Adrenal gland (tissue), 12 donors: ENCODE results near the gene THBS2. TPM values are rescaled to one million over a fixed set of nuclear protein-coding genes. Genes with fewer than 3 reads are reported as not detected.

Source experiments
- DNase-seq, 7 donors: peaks; one replicate each; pipeline ENCODE4 v3.0.0-alpha.2; 2019 to 2020
- H3K27ac ChIP-seq, 5 donors: fragments of 200-600 bp; sonication (generic) in 4 of 5; 1 replicate in 3 of 5; 2 replicates in 2 of 5; pipeline versions ENCODE4 v1.5.1 to v1.8.0; 2016 to 2020; ENCODE audit warnings: mild to moderate bottlenecking in 1 of 5
- H3K27me3 ChIP-seq: fragments of 200-600 bp; 2 replicates; pipeline ENCODE4 v1.8.0; 2021
- H3K36me3 ChIP-seq, 2 donors: fragments of 200-600 bp; replicated peaks in 1 of 2; 1 replicate in 1 of 2; 2 replicates in 1 of 2; pipeline versions ENCODE4 v1.5.1 to v1.8.0; 2018 to 2022
- H3K4me1 ChIP-seq, 2 donors: fragments of 200-600 bp; replicated peaks in 1 of 2; 1 replicate in 1 of 2; 2 replicates in 1 of 2; pipeline versions ENCODE4 v1.5.1 to v1.8.0; 2018 to 2021
- H3K4me3 ChIP-seq, 4 donors: fragments of 200-600 bp; sonication (generic) in 3 of 4; one replicate each; pipeline ENCODE4 v1.5.1; 2016 to 2018
- H3K9me3 ChIP-seq, 3 donors: fragments of 200-600 bp; sonication (generic) in 1 of 3; replicated peaks in 1 of 3; 1 replicate in 2 of 3; 2 replicates in 1 of 3; pipeline versions ENCODE4 v1.5.1 to v1.8.0; 2016 to 2021
- CTCF ChIP-seq, 6 experiments: fragments of 450-650 bp in 4 of 6; fragments of 200-600 bp in 2 of 6; sonication (generic) in 1 of 6; IDR thresholded peaks; 1 replicate in 5 of 6; 2 replicates in 1 of 6; pipeline versions ENCODE4 v1.5.1 to v1.8.0; 2016 to 2021; ENCODE audit warnings: antibody characterized with exemption in 6 of 6, mild to moderate bottlenecking in 2 of 6, moderate library complexity in 1 of 6
- POLR2A ChIP-seq, 2 donors: fragments of 450-650 bp; IDR thresholded peaks; one replicate each; pipeline ENCODE4 v1.6.1; 2017; ENCODE audit warnings: antibody characterized with exemption in 2 of 2, mild to moderate bottlenecking in 2 of 2, moderate library complexity in 1 of 2
- WGBS, 4 donors: extraction: QIAGEN DNeasy Blood & Tissue Kit in 2 of 4; methylation state at CpG; one replicate each; pipeline versions ENCODE4 v1.1.5 to v1.1.7; 2013 to 2017; 5-methylcytosine and 5-hydroxymethylcytosine counted together
- intact Hi-C, 2 donors: fragments of 100-400 bp; cut with DNase I; formaldehyde crosslinking; loops; one replicate each; pipeline versions ENCODE4 v1.14.1 to v1.15.0; 2022 to 2023
- polyA plus RNA-seq, 3 donors: library from polyadenylated mRNA; stranded (reverse); fragments of 200-250 nt in 2 of 3; fragments of 350-450 nt in 1 of 3; fragmentation: Illumina TruSeq in 1 of 3; extraction: RNeasy Lipid Tissue Mini Kit (QIAGEN cat#74804) in 1 of 3; gene quantifications; one replicate each; pipeline ENCODE4 v1.2.3, GENCODE V29; 2013 to 2014
- total RNA-seq, 9 donors: library from RNA; depleted of rRNA in 4 of 9; stranded (reverse); fragments of >200 nt in 4 of 9; fragments of 120-200 nt in 1 of 9; fragmentation: NEBNext Ultra II Directional in 1 of 9; extraction: Animal tissue kit (Norgen Biotek cat#: 25700) in 1 of 9; gene quantifications; one replicate each; pipeline versions ENCODE4 v1.1.0 to v1.2.4, GENCODE V29; 2013 to 2023
- donor health status: healthy with polysubstance abuse.
- donor health status: Bipolar disorder and iron deficiency.
- donor health status: DM: yes; HTN: yes; CAD: no.
- donor health status: DM: no; HTN: no; CAD: no.
- donor health status: DM: no; HTN: no; CAD: no.
- donor health status: DM: yes; HTN: yes; CAD: no.

Gene THBS2
- total and polyA plus RNA-seq, 12 donors = 5.6 to 72.7 (median 14.8) TPM

- intact Hi-C loops = no loop called here
- TF ChIP-seq POLR2A (IDR thresholded peaks at IDR 0.05) (no peak), CTCF (IDR thresholded peaks at IDR 0.05) (no peak)
- 93 to 96% (median 95%) methylated on average over 16 to 22 of the region's 22 CpGs for WGBS, 4 donors
- no peaks in the 10 kb centered on the region for H3K9me3 ChIP-seq
- no peaks in the 10 kb centered on the region for H3K4me1 ChIP-seq
- H3K4me3 ChIP-seq = no peak overlapping the region
- H3K27me3 ChIP-seq = no peaks in the 10 kb centered on the region
- peak in 2 of 7 donors; percentile 19 to 36 for DNase-seq
- H3K27ac ChIP-seq = no peak overlapping the region
- H3K36me3 ChIP-seq = no peaks in the 10 kb centered on the region
Measured at GRCh38 chr6:169232507-169232931, 21.1 kb downstream of the THBS2 start.

- H3K9me3 ChIP-seq = no peaks in the 10 kb centered on the region
- no peaks in the 10 kb centered on the region for H3K4me1 ChIP-seq
- WGBS, 4 donors = 95 to 98% (median 97%) methylated on average over 38 to 55 of the region's 55 CpGs
- intact Hi-C loops = no loop called here
- no peaks in the 10 kb centered on the region for H3K36me3 ChIP-seq
- no peaks in the 10 kb centered on the region for H3K27me3 ChIP-seq
- no peak overlapping the region for H3K4me3 ChIP-seq
- peak in 3 of 7 donors; percentile 13 to 39 (median 17) for DNase-seq
- no peak for TF ChIP-seq CTCF (IDR thresholded peaks at IDR 0.05)
- no peak for TF ChIP-seq POLR2A (IDR thresholded peaks at IDR 0.05)
- H3K27ac ChIP-seq = no peak overlapping the region
Measured at GRCh38 chr6:169231790-169232506, 21.7 kb downstream of the THBS2 start.

- Histone ChIP-seq H3K4me3 (no peak overlapping the region), H3K4me1 (no peaks in the 10 kb centered on the region), H3K9me3 (no peaks in the 10 kb centered on the region), H3K27me3 (no peaks in the 10 kb centered on the region), H3K27ac (no peak overlapping the region), H3K36me3 (no peaks in the 10 kb centered on the region)
- DNase-seq = peak in 3 of 7 donors; percentile 11 to 46 (median 16)
- 85 to 94% (median 90%) methylated on average over 16 to 33 of the region's 33 CpGs for WGBS, 4 donors
- TF ChIP-seq POLR2A (IDR thresholded peaks at IDR 0.05) (no peak), CTCF (IDR thresholded peaks at IDR 0.05) (no peak)
- intact Hi-C loops = no loop called here
Measured at GRCh38 chr6:169230946-169231789, 22.5 kb downstream of the THBS2 start.

- intact Hi-C loops = no loop called here
- Histone ChIP-seq H3K4me1 (no peaks in the 10 kb centered on the region), H3K36me3 (no peaks in the 10 kb centered on the region), H3K27me3 (no peaks in the 10 kb centered on the region), H3K9me3 (no peaks in the 10 kb centered on the region), H3K27ac (no peak overlapping the region), H3K4me3 (no peak overlapping the region)
- TF ChIP-seq CTCF (IDR thresholded peaks at IDR 0.05) (no peak), POLR2A (IDR thresholded peaks at IDR 0.05) (no peak)
- peak in 1 of 7 donors; percentile 8 for DNase-seq
- WGBS, 4 donors = 85 to 93% (median 88%) methylated on average over 9 of the region's 9 CpGs
Measured at GRCh38 chr6:169230322-169230665, 23.4 kb downstream of the THBS2 start.
